CD14-positive monocyte (primary cell): ENCODE measurements around the gene ZDHHC14. TPM values are rescaled to one million over a fixed set of nuclear protein-coding genes. Genes with fewer than 3 reads are reported as not detected.

ENCODE experiments used
- DNase-seq, 3 donors: peaks; one replicate each; pipeline ENCODE4 v3.0.0-alpha.2; 2011 to 2022
- H2AFZ ChIP-seq: 2 replicates; pipeline ENCODE4 v1.6.0; 2012; ENCODE audit warnings: mild to moderate bottlenecking, low read depth, low read length, inconsistent platforms; ENCODE audit not compliant: insufficient read depth, poor library complexity, severe bottlenecking
- H3K27ac ChIP-seq, 2 donors: 1 replicate in 1 of 2; 2 replicates in 1 of 2; pipeline ENCODE4 v1.5.1; 2012 to 2013; ENCODE audit warnings: low read length in 2 of 2, control low read depth in 1 of 2, inconsistent platforms in 1 of 2, low read depth in 1 of 2, mild to moderate bottlenecking in 1 of 2
- H3K27me3 ChIP-seq, 2 donors: one replicate each; pipeline versions ENCODE4 v1.6.0 to v1.6.1; 2011 to 2013; ENCODE audit warnings: low read length in 2 of 2; ENCODE audit not compliant: control insufficient read depth in 2 of 2, insufficient read depth in 2 of 2
- H3K36me3 ChIP-seq, 2 donors: replicated peaks in 1 of 2; 1 replicate in 1 of 2; 2 replicates in 1 of 2; pipeline versions ENCODE4 v1.5.1 to v1.6.1; 2012 to 2013; ENCODE audit warnings: low read length in 2 of 2, control low read depth in 1 of 2, inconsistent platforms in 1 of 2, mild to moderate bottlenecking in 1 of 2; ENCODE audit not compliant: insufficient read depth in 2 of 2, control insufficient read depth in 1 of 2
- H3K4me1 ChIP-seq, 2 donors: 1 replicate in 1 of 2; 2 replicates in 1 of 2; pipeline versions ENCODE4 v1.5.1 to v1.6.1; 2012 to 2013; ENCODE audit warnings: low read length in 2 of 2, control low read depth in 1 of 2, inconsistent platforms in 1 of 2, mild to moderate bottlenecking in 1 of 2, moderate library complexity in 1 of 2; ENCODE audit not compliant: insufficient read depth in 2 of 2, control insufficient read depth in 1 of 2
- H3K4me2 ChIP-seq: replicated peaks from 2 replicates; pipeline ENCODE3; 2012; ENCODE audit warnings: low read length, moderate library complexity, mild to moderate bottlenecking; ENCODE audit not compliant: poor library complexity, severe bottlenecking; ENCODE audit errors: extremely low read depth
- H3K4me3 ChIP-seq, 3 experiments: fragments of 200-600 bp in 1 of 3; sonication (generic) in 1 of 3; replicated peaks in 1 of 3; 1 replicate in 2 of 3; 2 replicates in 1 of 3; pipeline ENCODE4 v1.5.1; 2011 to 2013; ENCODE audit warnings: low read length in 3 of 3, mild to moderate bottlenecking in 3 of 3, control low read depth in 2 of 3, low read depth in 2 of 3, inconsistent platforms in 1 of 3, moderate library complexity in 1 of 3
- H3K79me2 ChIP-seq: 2 replicates; pipeline ENCODE4 v1.6.0; 2012; ENCODE audit warnings: mild to moderate bottlenecking, control low read depth, inconsistent platforms, low read length, moderate library complexity; ENCODE audit not compliant: insufficient read depth
- H3K9ac ChIP-seq: 2 replicates; pipeline ENCODE4 v1.6.0; 2017; ENCODE audit warnings: low read length, mild to moderate bottlenecking; ENCODE audit not compliant: insufficient read depth, poor library complexity, severe bottlenecking
- H3K9me3 ChIP-seq, 2 donors: replicated peaks in 1 of 2; 1 replicate in 1 of 2; 2 replicates in 1 of 2; pipeline versions ENCODE4 v1.5.1 to v1.6.1; 2012 to 2013; ENCODE audit warnings: low read length in 2 of 2, control low read depth in 1 of 2; ENCODE audit not compliant: control insufficient read depth in 1 of 2, insufficient read depth in 1 of 2
- H4K20me1 ChIP-seq: 2 replicates; pipeline ENCODE4 v1.6.0; 2012; ENCODE audit warnings: mild to moderate bottlenecking, low read length, control low read depth, moderate library complexity; ENCODE audit not compliant: insufficient read depth
- H3K27ac Mint-ChIP-seq, 7 donors: one replicate each; pipeline ENCODE4 v1.8.0; 2020; ENCODE audit warnings: mild to moderate bottlenecking in 7 of 7, mixed read lengths in 7 of 7, moderate library complexity in 6 of 7, inconsistent platforms in 2 of 7
- H3K27me3 Mint-ChIP-seq, 3 donors: one replicate each; pipeline ENCODE4 v1.8.0; 2021 to 2022; ENCODE audit warnings: low read depth in 3 of 3, mild to moderate bottlenecking in 3 of 3, mixed read lengths in 3 of 3, moderate library complexity in 3 of 3, inconsistent platforms in 1 of 3
- H3K36me3 Mint-ChIP-seq, 2 donors: one replicate each; pipeline ENCODE4 v1.8.0; 2020; ENCODE audit warnings: mixed read lengths in 2 of 2, inconsistent platforms in 1 of 2, mild to moderate bottlenecking in 1 of 2
- H3K4me1 Mint-ChIP-seq: one replicate; pipeline ENCODE4 v1.8.0; 2020; ENCODE audit warnings: mild to moderate bottlenecking, mixed read lengths
- H3K4me3 Mint-ChIP-seq, 2 donors: one replicate each; pipeline ENCODE4 v1.8.0; 2020; ENCODE audit warnings: mild to moderate bottlenecking in 2 of 2, mixed read lengths in 2 of 2, moderate library complexity in 1 of 2
- H3K9me3 Mint-ChIP-seq, 7 donors: one replicate each; pipeline ENCODE4 v1.8.0; 2020 to 2022; ENCODE audit warnings: mixed read lengths in 7 of 7, mild to moderate bottlenecking in 6 of 7, moderate library complexity in 6 of 7, inconsistent platforms in 2 of 7
- CTCF ChIP-seq: fragments of 200-600 bp; IDR thresholded peaks from one replicate; pipeline ENCODE4 v1.8.0; 2022; ENCODE audit warnings: antibody characterized with exemption, mild to moderate bottlenecking
- WGBS: methylation state at CpG from one replicate; pipeline ENCODE4 v1.1.5; 2013; ENCODE audit warnings: missing lambda C conversion rate; ENCODE audit not compliant: insufficient coverage; 5-methylcytosine and 5-hydroxymethylcytosine counted together
- intact Hi-C, 2 donors: fragments of 100-400 bp; cut with micrococcal nuclease; formaldehyde crosslinking; loops; one replicate each; pipeline versions ENCODE4 v1.15.0 to v1.15.1; 2023
- polyA plus RNA-seq, 3 donors: library from polyadenylated mRNA; depleted of rRNA in 1 of 3; unstranded in 2 of 3; stranded (reverse) in 1 of 3; fragments of 300-500 nt in 2 of 3; fragments of >200 nt in 1 of 3; fragmentation: Illumina TruSeq in 2 of 3; gene quantifications; 1 replicate in 2 of 3; 2 replicates in 1 of 3; pipeline ENCODE4 v1.2.3, GENCODE V29; 2012 to 2021

The ZDHHC14 gene
- polyA plus RNA-seq, 3 donors = 0.30 to 1.7 (median 0.93) TPM

- Histone ChIP-seq H3K9me3 (no peaks in the 10 kb centered on the region), H3K27me3 (no peaks in the 10 kb centered on the region), H3K4me3 (no peak overlapping the region), H4K20me1 (no peaks in the 10 kb centered on the region), H3K4me1 (no peaks in the 10 kb centered on the region), H3K4me2 (no peak overlapping the region), H2AFZ (no peak overlapping the region), H3K79me2 (no peaks in the 10 kb centered on the region), H3K36me3 (no peaks in the 10 kb centered on the region), H3K9ac (no peak overlapping the region), H3K27ac (no peak overlapping the region)
- 89% methylated on average over 8 of the region's 8 CpGs for WGBS
- Mint-ChIP-seq H3K9me3 (no peaks in the 10 kb centered on the region), H3K27me3 (peaks cover 0 to 3% (median 1%) of the 10 kb centered on the region in 3 donors), H3K4me1 (no peaks in the 10 kb centered on the region), H3K4me3 (no peak overlapping the region), H3K27ac (no peak overlapping the region), H3K36me3 (no peaks in the 10 kb centered on the region)
- intact Hi-C loops = no loop called here
- TF ChIP-seq CTCF = no peak
- no peak for DNase-seq
These were observed 330.1 kb downstream of the ZDHHC14 start for GRCh38 chr6:157711060-157711459.

GRCh38 chr6:157712585-157713295 lies 331.8 kb downstream of the ZDHHC14 start:
- H3K4me3 Mint-ChIP-seq = no peak overlapping the region
- no peaks in the 10 kb centered on the region for H3K4me1 ChIP-seq

More at GRCh38 chr6:157712585-157713295, 331.8 kb downstream of the ZDHHC14 start:
- no peak overlapping the region for H3K4me2 ChIP-seq
- Mint-ChIP-seq H3K9me3 (no peaks in the 10 kb centered on the region), H3K36me3 (no peaks in the 10 kb centered on the region), H3K4me1 (no peaks in the 10 kb centered on the region), H3K27ac (no peak overlapping the region), H3K27me3 (peaks cover 0 to 1% (median 1%) of the 10 kb centered on the region in 3 donors)
- H3K9me3 ChIP-seq = no peaks in the 10 kb centered on the region
- no peaks in the 10 kb centered on the region for H3K36me3 ChIP-seq
- WGBS = 100% methylated on average over 4 of the region's 8 CpGs
- no peak overlapping the region for H3K4me3 ChIP-seq
- DNase-seq = no peak
- TF ChIP-seq CTCF = no peak
- H3K9ac ChIP-seq = no peak overlapping the region
- H2AFZ ChIP-seq = no peak overlapping the region
- no peaks in the 10 kb centered on the region for H3K27me3 ChIP-seq
- intact Hi-C loops = no loop called here
- no peaks in the 10 kb centered on the region for H3K79me2 ChIP-seq
- no peak overlapping the region for H3K27ac ChIP-seq
- H4K20me1 ChIP-seq = no peaks in the 10 kb centered on the region
